Duodenal mucosa (tissue), 2 donors: ENCODE data around the gene REEP2.
"Not testable (repeated sequence)": the region's sequence is repeated elsewhere in the genome, so short reads cannot be mapped to it uniquely, and the experiment has no call there.

ENCODE experiments used
- H3K27ac ChIP-seq: one replicate; pipeline ENCODE4 v1.7.0; 2013; ENCODE audit warnings: low read depth, low read length
- H3K27me3 ChIP-seq, 2 donors: one replicate each; pipeline ENCODE4 v1.7.0; 2013; ENCODE audit warnings: low read length in 2 of 2, control low read depth in 1 of 2; ENCODE audit not compliant: insufficient read depth in 2 of 2, control insufficient read depth in 1 of 2
- H3K36me3 ChIP-seq, 2 donors: one replicate each; pipeline ENCODE4 v1.7.0; 2013; ENCODE audit warnings: low read length in 2 of 2, control low read depth in 1 of 2; ENCODE audit not compliant: insufficient read depth in 2 of 2, control insufficient read depth in 1 of 2
- H3K4me1 ChIP-seq, 2 donors: one replicate each; pipeline ENCODE4 v1.7.0; 2013; ENCODE audit warnings: low read length in 2 of 2, control low read depth in 1 of 2; ENCODE audit not compliant: insufficient read depth in 2 of 2, control insufficient read depth in 1 of 2
- H3K4me3 ChIP-seq, 2 donors: one replicate each; pipeline ENCODE4 v1.7.0; 2013; ENCODE audit warnings: low read length in 2 of 2, low read depth in 1 of 2
- H3K9ac ChIP-seq, 2 donors: one replicate each; pipeline ENCODE4 v1.7.0; 2013; ENCODE audit warnings: low read length in 2 of 2, low read depth in 1 of 2
- H3K9me3 ChIP-seq, 2 donors: one replicate each; pipeline ENCODE4 v1.7.0; 2013; ENCODE audit warnings: low read length in 2 of 2, control low read depth in 1 of 2; ENCODE audit not compliant: control insufficient read depth in 1 of 2

The REEP2 gene

DNA sequence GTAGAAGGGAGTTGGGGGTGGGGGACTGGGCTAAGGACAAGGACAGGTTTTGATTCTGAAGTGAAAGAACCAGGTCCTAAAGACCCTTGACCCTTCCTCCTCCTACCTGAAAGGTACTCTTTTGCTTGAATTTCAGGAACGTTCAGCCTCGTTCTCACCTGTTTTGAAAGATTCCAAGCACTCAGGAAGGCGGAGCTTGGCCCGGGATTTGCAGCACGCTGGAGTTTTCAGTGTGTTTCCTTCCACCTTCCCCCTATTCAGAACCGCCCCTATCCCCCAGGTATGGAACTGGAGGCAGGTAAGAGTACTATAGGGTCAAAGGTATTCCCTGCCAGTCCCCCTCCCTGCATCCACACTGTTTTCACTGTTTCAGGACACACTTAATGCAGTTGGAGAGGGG, 33.5 kb downstream of the REEP2 start:
- no peak overlapping the region for H3K9ac ChIP-seq
- H3K4me1 ChIP-seq = peaks cover 2 to 8% of the 10 kb centered on the region in 2 donors
- H3K36me3 ChIP-seq = peaks cover 0 to 6% of the 10 kb centered on the region in 2 donors
- H3K27me3 ChIP-seq = no peaks in the 10 kb centered on the region
- no peaks in the 10 kb centered on the region for H3K9me3 ChIP-seq
- H3K27ac ChIP-seq = no peak overlapping the region
- no peak overlapping the region for H3K4me3 ChIP-seq

- H3K27me3 ChIP-seq, H3K4me1 ChIP-seq, H3K4me3 ChIP-seq, H3K36me3 ChIP-seq, H3K9me3 ChIP-seq, H3K9ac ChIP-seq, H3K27ac ChIP-seq: not testable (repeated sequence)
Observed at GRCh38 chr5:138473151-138473550, 34.3 kb downstream of the REEP2 start.

GRCh38 chr5:138476918-138477317, 38.1 kb downstream of the REEP2 start:
- Histone ChIP-seq H3K9ac (no peak overlapping the region), H3K36me3 (no peaks in the 10 kb centered on the region), H3K4me3 (no peak overlapping the region), H3K9me3 (no peaks in the 10 kb centered on the region), H3K27me3 (no peaks in the 10 kb centered on the region), H3K27ac (no peak overlapping the region), H3K4me1 (no peaks in the 10 kb centered on the region)

DNA sequence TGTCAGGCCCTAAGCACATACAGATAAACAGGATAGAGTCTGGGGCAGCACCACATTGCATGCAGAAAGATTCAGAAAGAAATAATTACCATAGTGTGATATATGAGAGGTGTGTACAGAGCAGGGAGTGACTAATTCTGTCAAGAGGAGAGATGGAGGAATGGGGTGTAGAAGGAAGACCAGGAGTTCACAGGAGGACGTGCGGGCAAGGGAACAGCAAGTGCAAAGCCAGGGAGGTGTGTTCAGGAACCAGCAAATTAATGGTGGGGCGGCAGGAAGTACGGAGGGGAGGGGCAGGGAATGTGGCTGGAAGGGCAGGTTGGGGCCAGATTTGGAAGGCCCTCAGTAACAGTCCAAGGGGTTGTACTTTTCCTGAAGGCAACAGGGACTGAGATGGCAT, 43.8 kb downstream of the REEP2 start:
- Histone ChIP-seq H3K4me1 (no peaks in the 10 kb centered on the region), H3K9ac (no peak overlapping the region), H3K4me3 (no peak overlapping the region), H3K27ac (no peak overlapping the region), H3K9me3 (no peaks in the 10 kb centered on the region), H3K36me3 (no peaks in the 10 kb centered on the region), H3K27me3 (no peaks in the 10 kb centered on the region)

DNA sequence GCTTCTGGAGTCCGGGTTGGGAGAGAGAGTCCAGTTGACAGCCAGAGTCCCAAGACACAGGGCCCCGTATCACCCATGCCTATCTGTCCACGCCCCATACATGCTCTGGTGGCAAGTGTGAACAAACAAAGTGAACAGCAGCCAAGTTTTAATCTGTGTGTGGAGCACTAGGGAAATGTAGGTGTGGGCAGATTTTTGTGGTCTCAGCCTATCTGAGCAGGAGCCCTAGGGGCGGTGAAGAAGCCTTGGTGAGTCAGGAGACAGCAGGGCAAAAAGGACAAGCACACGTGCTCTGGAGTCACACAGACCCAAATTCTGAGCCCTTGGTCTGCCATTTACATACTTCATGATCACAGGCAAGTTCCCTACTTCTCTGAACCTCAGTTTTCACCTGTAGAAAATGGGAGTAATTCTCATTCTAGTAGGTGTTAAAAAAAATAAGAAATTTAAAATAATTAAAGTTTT, 49.7 kb downstream of the REEP2 start:
- Histone ChIP-seq H3K9ac (no peak overlapping the region), H3K4me3 (no peak overlapping the region), H3K4me1 (peaks cover 24 to 26% of the 10 kb centered on the region in 2 donors), H3K9me3 (no peaks in the 10 kb centered on the region), H3K27ac (no peak overlapping the region), H3K36me3 (no peaks in the 10 kb centered on the region), H3K27me3 (peaks cover 10 to 17% of the 10 kb centered on the region in 2 donors)

DNA sequence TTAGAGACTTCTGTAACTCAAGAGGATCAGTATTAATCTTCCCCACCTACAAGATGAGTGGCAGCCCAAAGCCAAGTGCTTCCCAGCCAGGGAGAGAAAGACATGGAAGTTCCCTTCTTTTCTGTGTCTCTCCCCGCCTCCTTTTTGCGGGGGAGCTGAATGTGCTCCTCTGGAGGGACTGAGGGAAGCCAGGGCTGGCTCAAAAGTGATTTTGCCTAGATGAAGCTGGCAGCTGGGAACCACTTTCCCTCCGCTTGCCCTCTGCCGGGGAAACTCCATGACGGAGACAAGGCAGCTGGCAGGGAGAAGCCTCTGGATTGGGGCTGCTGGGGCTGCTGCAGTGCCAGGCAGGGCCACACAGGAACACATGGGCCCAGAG, 50.8 kb downstream of the REEP2 start:
- H3K36me3 ChIP-seq = no peaks in the 10 kb centered on the region
- peaks cover 10 to 17% of the 10 kb centered on the region in 2 donors for H3K27me3 ChIP-seq
- H3K4me3 ChIP-seq = no peak overlapping the region
- H3K27ac ChIP-seq = no peak overlapping the region
- H3K9ac ChIP-seq = no peak overlapping the region
- peaks cover 24 to 26% of the 10 kb centered on the region in 2 donors for H3K4me1 ChIP-seq
- no peaks in the 10 kb centered on the region for H3K9me3 ChIP-seq

- no peak overlapping the region for H3K9ac ChIP-seq
- H3K9me3 ChIP-seq = no peaks in the 10 kb centered on the region
- no peak overlapping the region for H3K27ac ChIP-seq
- peaks cover 24 to 26% of the 10 kb centered on the region in 2 donors for H3K4me1 ChIP-seq
- H3K4me3 ChIP-seq = no peak overlapping the region
- H3K27me3 ChIP-seq = peaks cover 10 to 17% of the 10 kb centered on the region in 2 donors
- no peaks in the 10 kb centered on the region for H3K36me3 ChIP-seq
Observed at GRCh38 chr5:138490648-138491283, 51.9 kb downstream of the REEP2 start.

- H3K27ac ChIP-seq = no peak overlapping the region
- H3K9ac ChIP-seq = peak overlapping the region; percentile 16 to 26
- H3K4me1 ChIP-seq = peaks cover 24 to 26% of the 10 kb centered on the region in 2 donors
- H3K27me3 ChIP-seq = peaks cover 10 to 17% of the 10 kb centered on the region in 2 donors
- H3K9me3 ChIP-seq = no peaks in the 10 kb centered on the region
- no peaks in the 10 kb centered on the region for H3K36me3 ChIP-seq
- H3K4me3 ChIP-seq = peak overlapping the region; percentile 63 to 67
Observed at GRCh38 chr5:138491284-138491648, 52.4 kb downstream of the REEP2 start.

- H3K27ac ChIP-seq = no peak overlapping the region
Observed at GRCh38 chr5:138491669-138492559, 53.1 kb downstream of the REEP2 start.

GRCh38 chr5:138492560-138493045, 53.7 kb downstream of the REEP2 start:
- no peak overlapping the region for H3K27ac ChIP-seq
- H3K4me3 ChIP-seq = peak overlapping the region; percentile 62 to 64
- H3K27me3 ChIP-seq = peaks cover 10 to 17% of the 10 kb centered on the region in 2 donors
- no peaks in the 10 kb centered on the region for H3K9me3 ChIP-seq
- H3K9ac ChIP-seq = peak overlapping the region; percentile 52 to 75
- H3K4me1 ChIP-seq = peaks cover 24 to 26% of the 10 kb centered on the region in 2 donors
- no peaks in the 10 kb centered on the region for H3K36me3 ChIP-seq

More at GRCh38 chr5:138491669-138492559, 53.1 kb downstream of the REEP2 start:
- Histone ChIP-seq H3K36me3 (no peaks in the 10 kb centered on the region), H3K4me1 (peaks cover 24 to 26% of the 10 kb centered on the region in 2 donors), H3K4me3 (peak overlapping the region; percentile 63 to 67), H3K27me3 (peaks cover 10 to 17% of the 10 kb centered on the region in 2 donors), H3K9me3 (no peaks in the 10 kb centered on the region), H3K9ac (peak overlapping the region; percentile 52 to 75)
